GM23338 (cell line): ENCODE results near the gene PHLDB2. TPM values are rescaled to one million over a fixed set of nuclear protein-coding genes. Genes with fewer than 3 reads are reported as not detected.
A peak's percentile ranks its signal among the peaks of the same experiment; 100 is the strongest.

Experiments
- ATAC-seq: fragments of 200-7000 bp; cut with Tn5 transposase; 3 replicates; pipeline ENCODE4 v1.9.1; 2020
- DNase-seq: peaks from one replicate; pipeline ENCODE4 v3.0.0-alpha.2; 2015; ENCODE audit warnings: low spot score
- H2AFZ ChIP-seq: fragments of 200-600 bp; sonication (generic); 2 replicates; pipeline ENCODE4 v1.8.0; 2016; ENCODE audit warnings: antibody characterized with exemption, mild to moderate bottlenecking, moderate library complexity
- H3F3A ChIP-seq: fragments of 200-600 bp; sonication (generic); replicated peaks from 2 replicates; pipeline ENCODE4 v1.8.0; 2017; ENCODE audit warnings: antibody characterized with exemption, mixed run types, low read depth
- H3K27ac ChIP-seq: fragments of 200-600 bp; sonication (generic); 2 replicates; pipeline ENCODE4 v1.6.1; 2016; ENCODE audit warnings: low read depth
- H3K27me3 ChIP-seq: fragments of 200-600 bp; sonication (generic); 2 replicates; pipeline ENCODE4 v1.8.0; 2016; ENCODE audit warnings: mild to moderate bottlenecking, mixed run types, moderate library complexity; ENCODE audit not compliant: insufficient read depth
- H3K36me3 ChIP-seq: fragments of 200-600 bp; sonication (generic); 2 replicates; pipeline ENCODE4 v1.8.0; 2016; ENCODE audit warnings: mild to moderate bottlenecking; ENCODE audit not compliant: insufficient read depth
- H3K4me1 ChIP-seq: fragments of 200-600 bp; sonication (generic); 2 replicates; pipeline ENCODE4 v1.8.0; 2016; ENCODE audit warnings: mild to moderate bottlenecking, moderate library complexity; ENCODE audit not compliant: insufficient read depth
- H3K4me2 ChIP-seq: fragments of 200-600 bp; sonication (generic); 2 replicates; pipeline ENCODE4 v1.7.1; 2017; ENCODE audit warnings: mixed run types
- H3K4me3 ChIP-seq: fragments of 200-600 bp; sonication (generic); 2 replicates; pipeline ENCODE4 v1.6.1; 2016; ENCODE audit warnings: mixed run types
- H3K79me2 ChIP-seq: fragments of 200-600 bp; sonication (generic); replicated peaks from 2 replicates; pipeline ENCODE4 v1.8.0; 2017; ENCODE audit warnings: mild to moderate bottlenecking; ENCODE audit not compliant: insufficient read depth
- H3K9me2 ChIP-seq: fragments of 200-600 bp; sonication (generic); 2 replicates; pipeline ENCODE4 v1.8.0; 2017; ENCODE audit not compliant: insufficient read depth
- H4K20me1 ChIP-seq: fragments of 200-600 bp; sonication (generic); replicated peaks from 2 replicates; pipeline ENCODE4 v1.8.0; 2017; ENCODE audit warnings: mild to moderate bottlenecking; ENCODE audit not compliant: insufficient read depth
- H3K27ac Mint-ChIP-seq: 2 replicates; pipeline ENCODE4 v1.8.0; 2020; ENCODE audit warnings: inconsistent platforms, mild to moderate bottlenecking, moderate library complexity, mixed read lengths
- H3K27me3 Mint-ChIP-seq: 3 replicates; pipeline ENCODE4 v1.8.0; 2022; ENCODE audit warnings: low read depth, mild to moderate bottlenecking, moderate library complexity, mixed read lengths, inconsistent platforms; ENCODE audit not compliant: insufficient read depth, poor library complexity
- H3K36me3 Mint-ChIP-seq: 3 replicates; pipeline ENCODE4 v1.8.0; 2021; ENCODE audit warnings: low read depth, mild to moderate bottlenecking, inconsistent platforms, moderate library complexity, mixed read lengths
- H3K4me1 Mint-ChIP-seq: 3 replicates; pipeline ENCODE4 v1.8.0; 2020; ENCODE audit warnings: mild to moderate bottlenecking, inconsistent platforms, mixed read lengths
- H3K4me3 Mint-ChIP-seq: 3 replicates; pipeline ENCODE4 v1.8.0; 2021; ENCODE audit warnings: moderate library complexity, mild to moderate bottlenecking, inconsistent platforms, mixed read lengths
- H3K9me3 Mint-ChIP-seq: 3 replicates; pipeline ENCODE4 v1.8.0; 2020; ENCODE audit warnings: moderate library complexity, mild to moderate bottlenecking, inconsistent platforms, mixed read lengths
- CREB1 ChIP-seq: fragments of 250-450 bp; sonication (Bioruptor Pico); IDR thresholded peaks from 2 replicates; pipeline ENCODE4 v1.5.0; 2020; ENCODE audit warnings: low read depth, mild to moderate bottlenecking, moderate library complexity
- CTCF ChIP-seq, 2 experiments: fragments of 200-600 bp in 1 of 2; sonication (generic) in 1 of 2; conservative IDR thresholded peaks; 2 replicates each; pipeline versions ENCODE4 v1.5.1 to v1.6.1; 2016 to 2017; ENCODE audit warnings: antibody characterized with exemption in 2 of 2, low read depth in 2 of 2, mild to moderate bottlenecking in 2 of 2, moderate library complexity in 1 of 2
- EZH2 ChIP-seq: fragments of 200-600 bp; sonication (generic); IDR thresholded peaks from one replicate; pipeline ENCODE4 v1.8.0; 2017; ENCODE audit warnings: antibody characterized with exemption, mild to moderate bottlenecking, low read depth; ENCODE audit not compliant: unreplicated experiment
- POLR2AphosphoS5 ChIP-seq: IDR thresholded peaks from 2 replicates; pipeline ENCODE4 v1.6.1; 2016; ENCODE audit warnings: antibody characterized with exemption, low read depth
- REST ChIP-seq: IDR thresholded peaks from one replicate; pipeline ENCODE4 v1.6.1; 2018; ENCODE audit warnings: antibody characterized with exemption; ENCODE audit not compliant: unreplicated experiment
- STAT1 ChIP-seq: IDR thresholded peaks from one replicate; pipeline ENCODE4 v1.6.1; 2016; ENCODE audit warnings: antibody characterized with exemption; ENCODE audit not compliant: unreplicated experiment
- ZNF462 ChIP-seq: fragments of 250-450 bp; sonication (Bioruptor Pico); IDR thresholded peaks from 2 replicates; pipeline ENCODE4 v1.5.0; 2020; ENCODE audit warnings: mild to moderate bottlenecking, moderate library complexity
- polyA plus RNA-seq: library from polyadenylated mRNA; unstranded; fragments of >200 nt; fragmentation: Nextera tagmentation; extraction: Ambion mirVana; gene quantifications from 2 replicates; pipeline ENCODE4 v1.2.1, GENCODE V29; 2016
- total RNA-seq: library from RNA; depleted of rRNA; stranded (reverse); fragments of >200 nt; shearing (Covaris generic); gene quantifications from 2 replicates; pipeline ENCODE4 v1.2.3, GENCODE V29; 2014

The PHLDB2 gene
- total and polyA plus RNA-seq, 2 experiments from 2014 or later: 19.5 to 33.7 TPM

- no peak for TF ChIP-seq ZNF462 (CRISPR knock-in tag)
- no peak for TF ChIP-seq STAT1
Observed at GRCh38 chr3:111858642-111859041, 423 bp upstream of the PHLDB2 start (continued).

GRCh38 chr3:111859974-111860859 lies 1.2 kb downstream of the PHLDB2 start:
- H4K20me1 ChIP-seq: 0 out of 2 replicates have a peak, but pooled peaks cover 7% of the 10 kb centered on the region
- Mint-ChIP-seq H3K27me3 (peaks cover 18% of the 10 kb centered on the region), H3K4me1 (peaks cover 50% of the 10 kb centered on the region)

More at GRCh38 chr3:111859974-111860859, 1.2 kb downstream of the PHLDB2 start:
- H3K4me3 ChIP-seq: peak overlapping the region; percentile 71
- peak overlapping the region; percentile 65 for H3K4me2 ChIP-seq
- peaks cover 29% of the 10 kb centered on the region for H3K79me2 ChIP-seq
- 0 out of 2 replicates have a peak, but pooled peaks cover 5% of the 10 kb centered on the region for H3F3A ChIP-seq
- Mint-ChIP-seq H3K36me3 (no peaks in the 10 kb centered on the region), H3K4me3 (peak overlapping the region; percentile 97), H3K9me3 (no peaks in the 10 kb centered on the region), H3K27ac (peak overlapping the region; percentile 83)
- peaks cover 51% of the 10 kb centered on the region for H3K4me1 ChIP-seq
- H2AFZ ChIP-seq: peak overlapping the region; percentile 61
- no peaks in the 10 kb centered on the region for H3K9me2 ChIP-seq
- peak; percentile 74 for ATAC-seq
- no peaks in the 10 kb centered on the region for H3K36me3 ChIP-seq
- peak overlapping the region; percentile 26 for H3K27ac ChIP-seq
- H3K27me3 ChIP-seq: peaks cover 33% of the 10 kb centered on the region
- DNase-seq: peak; percentile 99
- 0 out of 2 replicates have a peak, but pooled peaks have one; percentile 16 for TF ChIP-seq CREB1 (CRISPR knock-in tag)
- no peak for TF ChIP-seq POLR2AphosphoS5
- TF ChIP-seq STAT1: no peak
- TF ChIP-seq REST: no peak
- peak; percentile 27 to 42 for TF ChIP-seq CTCF (conservative IDR thresholded peaks at IDR 0.05; ENCODE audit: low read depth in 2 of 2)
- TF ChIP-seq EZH2: no peak
